Measurements from ENCODE around the gene DNAJC6.
"Not testable (repeated sequence)": the region's sequence is repeated elsewhere in the genome, so short reads cannot be mapped to it uniquely, and the experiment has no call there.

Gene DNAJC6

GRCh38 chr1:65435987-65436386, 126.6 kb downstream of the DNAJC6 start:
- DNase-seq = no peak

GRCh38 chr1:65437616-65438015, 128.3 kb downstream of the DNAJC6 start:
- no peak for DNase-seq

GRCh38 chr1:65440322-65440900, 131.1 kb downstream of the DNAJC6 start:
- no peak for DNase-seq

GRCh38 chr1:65440915-65441314, 131.6 kb downstream of the DNAJC6 start:
- DNase-seq = no peak

- DNase-seq = no peak
Measured at GRCh38 chr1:65441464-65441863, 132.1 kb downstream of the DNAJC6 start.

GRCh38 chr1:65442442-65442841, 133.1 kb downstream of the DNAJC6 start:
- DNase-seq = no peak

- no peak for DNase-seq
Measured at GRCh38 chr1:65443647-65444046, 134.3 kb downstream of the DNAJC6 start.

- DNase-seq = no peak
Measured at GRCh38 chr1:65444128-65444640, 134.8 kb downstream of the DNAJC6 start.

- DNase-seq = no peak
Measured at GRCh38 chr1:65445837-65446236, 136.5 kb downstream of the DNAJC6 start.

- no peak for DNase-seq
Measured at GRCh38 chr1:65449214-65449823, 140.0 kb downstream of the DNAJC6 start.

- DNase-seq = not testable (repeated sequence)
Measured at GRCh38 chr1:65455678-65456077, 146.3 kb downstream of the DNAJC6 start.

GRCh38 chr1:65456481-65456880, 147.1 kb downstream of the DNAJC6 start:
- DNase-seq = no peak

GRCh38 chr1:65457868-65458267, 148.5 kb downstream of the DNAJC6 start:
- no peak for DNase-seq

- DNase-seq = no peak
Measured at GRCh38 chr1:65458730-65459396, 149.5 kb downstream of the DNAJC6 start.

GRCh38 chr1:65459397-65459768, 150.0 kb downstream of the DNAJC6 start:
- no peak for DNase-seq

Data from stimulated activated CD4-positive, alpha-beta T cell treated with anti-CD3 and anti-CD28 coated beads, Interleukin-4, amount 100 ng/mL, for 1 hour (primary cell).